ENCODE results near the gene SEC14L3.

- TF ChIP-seq CTCF (IDR thresholded peaks at IDR 0.05) (no peak), POLR2A (IDR thresholded peaks at IDR 0.05) (no peak)
Observed at GRCh38 chr22:30507670-30508069, 35.9 kb upstream of the SEC14L3 start.
